ENCODE results near the gene FSTL3. TPM values are rescaled to one million over a fixed set of nuclear protein-coding genes. Genes with fewer than 3 reads are reported as not detected.
A peak's percentile ranks its signal among the peaks of the same experiment; 100 is the strongest.

The FSTL3 gene
- total and polyA plus RNA-seq, 2 of the 13 experiments (the other 11 are each of a cell fraction or from before 2014, with no cell fraction given) = 13.5 to 15.6 TPM

DNA sequence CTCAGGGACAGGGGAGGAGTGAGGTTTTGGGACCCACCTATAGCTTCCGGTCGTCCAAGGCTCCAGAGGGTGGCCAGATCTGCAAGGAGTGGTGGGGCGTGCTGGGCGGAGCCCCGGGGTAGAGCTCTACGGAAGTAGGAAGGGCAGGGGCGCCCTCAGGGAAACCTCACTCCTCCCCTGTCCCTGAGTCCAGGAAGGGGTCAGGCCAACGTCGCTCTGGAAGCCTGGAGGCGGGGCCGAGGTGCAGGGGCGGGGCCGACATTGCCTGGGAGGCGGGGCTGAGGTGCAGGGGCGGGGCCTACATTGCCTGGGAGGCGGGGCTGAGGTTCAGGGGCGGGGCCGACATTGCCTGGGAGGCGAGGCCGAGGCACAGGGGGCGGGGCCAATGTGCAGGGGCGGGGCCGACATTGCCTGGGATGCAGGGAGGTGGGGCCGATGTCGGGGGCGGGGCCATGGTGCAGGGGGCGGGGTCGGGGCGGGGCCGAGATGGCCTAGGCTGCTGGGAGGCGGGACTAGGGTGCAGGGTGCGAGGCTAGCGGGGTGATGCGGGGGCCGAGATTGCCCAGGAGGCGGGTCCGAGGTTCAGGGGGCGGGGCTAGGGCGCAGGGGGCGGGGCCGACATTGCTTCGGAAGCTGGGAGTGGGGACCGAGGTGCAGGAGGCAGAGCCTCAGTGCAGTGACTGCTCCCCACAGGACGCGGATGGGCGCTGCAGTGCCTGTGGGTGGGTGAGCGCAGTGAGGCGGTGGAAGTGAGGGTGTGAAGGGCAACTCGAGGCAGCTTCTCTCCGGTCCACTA lies 27.7 kb downstream of the FSTL3 start (continued):
- TF ChIP-seq, protein P1, sequence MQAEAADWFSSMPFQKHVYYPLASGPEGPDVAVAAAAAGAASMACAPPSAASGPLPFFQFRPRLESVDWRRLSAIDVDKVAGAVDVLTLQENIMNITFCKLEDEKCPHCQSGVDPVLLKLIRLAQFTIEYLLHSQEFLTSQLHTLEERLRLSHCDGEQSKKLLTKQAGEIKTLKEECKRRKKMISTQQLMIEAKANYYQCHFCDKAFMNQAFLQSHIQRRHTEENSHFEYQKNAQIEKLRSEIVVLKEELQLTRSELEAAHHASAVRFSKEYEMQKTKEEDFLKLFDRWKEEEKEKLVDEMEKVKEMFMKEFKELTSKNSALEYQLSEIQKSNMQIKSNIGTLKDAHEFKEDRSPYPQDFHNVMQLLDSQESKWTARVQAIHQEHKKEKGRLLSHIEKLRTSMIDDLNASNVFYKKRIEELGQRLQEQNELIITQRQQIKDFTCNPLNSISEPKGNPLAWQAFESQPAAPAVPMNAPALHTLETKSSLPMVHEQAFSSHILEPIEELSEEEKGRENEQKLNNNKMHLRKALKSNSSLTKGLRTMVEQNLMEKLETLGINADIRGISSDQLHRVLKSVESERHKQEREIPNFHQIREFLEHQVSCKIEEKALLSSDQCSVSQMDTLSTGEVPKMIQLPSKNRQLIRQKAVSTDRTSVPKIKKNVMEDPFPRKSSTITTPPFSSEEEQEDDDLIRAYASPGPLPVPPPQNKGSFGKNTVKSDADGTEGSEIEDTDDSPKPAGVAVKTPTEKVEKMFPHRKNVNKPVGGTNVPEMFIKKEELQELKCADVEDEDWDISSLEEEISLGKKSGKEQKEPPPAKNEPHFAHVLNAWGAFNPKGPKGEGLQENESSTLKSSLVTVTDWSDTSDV (CRISPR knock-in tag; IDR thresholded peaks at IDR 0.05) = 0 out of 2 replicates have a peak, but pooled peaks have one; percentile 45
- TF ChIP-seq ZNF337 (CRISPR knock-in tag; IDR thresholded peaks at IDR 0.05; ENCODE audit: borderline replicate concordance, low read depth) = no peak
- no peak for TF ChIP-seq HNF1A (IDR thresholded peaks at IDR 0.05; ENCODE audit: low read depth)
- TF ChIP-seq HNF1A (CRISPR knock-in tag; IDR thresholded peaks at IDR 0.05; ENCODE audit: borderline replicate concordance) = no peak
- 0 out of 2 replicates have a peak, but pooled peaks have one; percentile 38 for TF ChIP-seq MEIS2 (CRISPR knock-in tag; IDR thresholded peaks at IDR 0.05)
- TF ChIP-seq JUNB (CRISPR knock-in tag; IDR thresholded peaks at IDR 0.05; ENCODE audit: borderline replicate concordance) = no peak
- peak; percentile 80 for TF ChIP-seq ZSCAN21 (CRISPR knock-in tag; IDR thresholded peaks at IDR 0.05; ENCODE audit: borderline replicate concordance)
- 0 out of 2 replicates have a peak, but pooled peaks have one; percentile 28 for TF ChIP-seq RNF2 (conservative IDR thresholded peaks at IDR 0.05; ENCODE audit: low read depth)
- TF ChIP-seq SMC3 (IDR thresholded peaks at IDR 0.05; ENCODE audit: low read length) = no peak
- no peak for TF ChIP-seq ZNF101 (CRISPR knock-in tag; IDR thresholded peaks at IDR 0.05; ENCODE audit: borderline replicate concordance, low read depth)
- TF ChIP-seq NRL (CRISPR knock-in tag; IDR thresholded peaks at IDR 0.05; ENCODE audit: borderline replicate concordance) = no peak; the same call in 1 of the 2 replicates
- TF ChIP-seq ZNF138 (CRISPR knock-in tag; IDR thresholded peaks at IDR 0.05; ENCODE audit: low read depth) = no peak
- no peak for TF ChIP-seq SRSF4 (IDR thresholded peaks at IDR 0.05; ENCODE audit: low read depth, low read length, poor library complexity, severe bottlenecking)
- no peak for TF ChIP-seq SATB2 (CRISPR knock-in tag; IDR thresholded peaks at IDR 0.05)
- no peak for TF ChIP-seq ZC3H4 (CRISPR knock-in tag; IDR thresholded peaks at IDR 0.05; ENCODE audit: borderline replicate concordance)
- TF ChIP-seq TBP (CRISPR knock-in tag; IDR thresholded peaks at IDR 0.05) = no peak
- TF ChIP-seq TRAFD1 (CRISPR knock-in tag; IDR thresholded peaks at IDR 0.05; ENCODE audit: borderline replicate concordance) = no peak
- TF ChIP-seq ZBTB8A (CRISPR knock-in tag; IDR thresholded peaks at IDR 0.05; ENCODE audit: borderline replicate concordance, low read depth) = no peak
- no peak for TF ChIP-seq MTF2 (CRISPR knock-in tag; IDR thresholded peaks at IDR 0.05; ENCODE audit: borderline replicate concordance)

All from HepG2 (cell line).